Ascending aorta (tissue), 2 donors: ENCODE data around the gene OR2M4. TPM values are rescaled to one million over a fixed set of nuclear protein-coding genes. Genes with fewer than 3 reads are reported as not detected.
"Not testable (repeated sequence)": the region's sequence is repeated elsewhere in the genome, so short reads cannot be mapped to it uniquely, and the experiment has no call there.

Source experiments
- DNase-seq, 2 donors: peaks; one replicate each; pipeline ENCODE4 v3.0.0-alpha.2; 2019; ENCODE audit warnings: low spot score in 2 of 2
- H3K27ac ChIP-seq, 2 donors: fragments of 200-600 bp; sonication (generic); one replicate each; pipeline ENCODE4 v1.5.1; 2016 to 2017; ENCODE audit warnings: mild to moderate bottlenecking in 1 of 2
- H3K27me3 ChIP-seq: fragments of 200-600 bp; sonication (generic); one replicate; pipeline ENCODE4 v1.5.1; 2017
- H3K36me3 ChIP-seq, 2 donors: fragments of 200-600 bp; sonication (generic); one replicate each; pipeline ENCODE4 v1.5.1; 2016
- H3K4me1 ChIP-seq, 2 donors: fragments of 200-600 bp; sonication (generic); one replicate each; pipeline ENCODE4 v1.5.1; 2016 to 2017; ENCODE audit warnings: mild to moderate bottlenecking in 1 of 2
- H3K4me3 ChIP-seq, 2 donors: fragments of 200-600 bp; sonication (generic); one replicate each; pipeline ENCODE4 v1.5.1; 2016 to 2017; ENCODE audit warnings: mild to moderate bottlenecking in 1 of 2
- H3K9me3 ChIP-seq, 2 donors: fragments of 200-600 bp; sonication (generic); one replicate each; pipeline ENCODE4 v1.5.1; 2016
- CTCF ChIP-seq, 3 experiments: fragments of 200-600 bp in 2 of 3; fragments of 450-650 bp in 1 of 3; sonication (generic) in 2 of 3; IDR thresholded peaks; one replicate each; pipeline ENCODE4 v1.5.1; 2016 to 2019; ENCODE audit warnings: antibody characterized with exemption in 3 of 3, mild to moderate bottlenecking in 1 of 3, moderate library complexity in 1 of 3
- intact Hi-C: fragments of 100-400 bp; cut with DNase I; formaldehyde crosslinking; loops from one replicate; pipeline ENCODE4 v1.15.1; 2023
- total RNA-seq: library from RNA; depleted of rRNA; stranded (reverse); fragments of >200 nt; gene quantifications from one replicate; pipeline ENCODE4 v1.1.0, GENCODE V29; 2016

OR2M4 gene
- total RNA-seq, 1 donor from 2014 or later: not detected

- Histone ChIP-seq H3K9me3 (no peaks in the 10 kb centered on the region), H3K27me3 (no peaks in the 10 kb centered on the region), H3K4me3 (no peak overlapping the region), H3K27ac (no peak overlapping the region), H3K4me1 (no peaks in the 10 kb centered on the region), H3K36me3 (no peaks in the 10 kb centered on the region)
- no peak for DNase-seq
- intact Hi-C loops: no loop called here
- TF ChIP-seq CTCF (IDR thresholded peaks at IDR 0.05): no peak
These were observed 37.0 kb downstream of the OR2M4 start for GRCh38 chr1:248268178-248268577.

- H3K9me3 ChIP-seq, H3K36me3 ChIP-seq, DNase-seq, H3K27me3 ChIP-seq, H3K4me3 ChIP-seq, H3K4me1 ChIP-seq, H3K27ac ChIP-seq, intact Hi-C loops: not testable (repeated sequence)
These were observed 42.0 kb downstream of the OR2M4 start for GRCh38 chr1:248273225-248273624.

GRCh38 chr1:248277876-248278275 is 46.7 kb downstream of the OR2M4 start, which contains the start of gene OR2T33:
Gene OR2T33, minus strand, starts transcription at chr1:248277976. Its CDS starts 4,162 bp downstream, at chr1:248273814.
- intact Hi-C loops: no loop called here
- no peak for TF ChIP-seq CTCF (IDR thresholded peaks at IDR 0.05)
- Histone ChIP-seq H3K27me3 (no peaks in the 10 kb centered on the region), H3K27ac (no peak within 1 kb of the TSS), H3K36me3 (no peaks in the 10 kb centered on the region), H3K9me3 (peaks cover 0 to 3% of the 10 kb centered on the region in 2 donors), H3K4me1 (no peaks in the 10 kb centered on the region), H3K4me3 (no peak within 1 kb of the TSS)
- DNase-seq: no peak

- Histone ChIP-seq H3K27ac (no peak overlapping the region), H3K27me3 (no peaks in the 10 kb centered on the region), H3K36me3 (no peaks in the 10 kb centered on the region), H3K9me3 (no peaks in the 10 kb centered on the region), H3K4me1 (no peaks in the 10 kb centered on the region), H3K4me3 (no peak overlapping the region)
- TF ChIP-seq CTCF (IDR thresholded peaks at IDR 0.05): no peak
- intact Hi-C loops: no loop called here
- DNase-seq: no peak
These were observed 57.2 kb downstream of the OR2M4 start for GRCh38 chr1:248288391-248288790.

Other genes starting within 250 kb of the OR2M4 start
- not detected for gene OR2L5, start 217.8 kb upstream of the OR2M4 start, total RNA-seq
- not detected for gene OR2L2, start 201.3 kb upstream of the OR2M4 start, total RNA-seq
- gene OR2L3, start 184.6 kb upstream of the OR2M4 start, total RNA-seq: not detected
- not detected for gene OR2L13, start 136.2 kb upstream of the OR2M4 start, total RNA-seq
- gene OR2M5, start 86.3 kb upstream of the OR2M4 start, total RNA-seq: not detected
- not detected for gene OR2M2, start 56.6 kb upstream of the OR2M4 start, total RNA-seq
- gene OR2M3, start 34.2 kb upstream of the OR2M4 start, total RNA-seq: not detected
- not detected for gene OR2T33, start 46.6 kb downstream of the OR2M4 start, total RNA-seq
- gene OR2T12, start 72.0 kb downstream of the OR2M4 start, total RNA-seq: not detected
- not detected for gene OR2M7, start 93.2 kb downstream of the OR2M4 start, total RNA-seq
- gene OR14C36, start 117.4 kb downstream of the OR2M4 start, total RNA-seq: not detected
- not detected for gene OR2T4, start 130.2 kb downstream of the OR2M4 start, total RNA-seq
- not detected for gene OR2T6, start 144.3 kb downstream of the OR2M4 start, total RNA-seq
- not detected for gene OR2T1, start 171.6 kb downstream of the OR2M4 start, total RNA-seq
- not detected for gene OR2T2, start 214.2 kb downstream of the OR2M4 start, total RNA-seq
- not detected for gene OR2T3, start 241.9 kb downstream of the OR2M4 start, total RNA-seq